ENCODE results near the gene PHACTR3. TPM values are rescaled to one million over a fixed set of nuclear protein-coding genes. Genes with fewer than 3 reads are reported as not detected.

The PHACTR3 gene
- total RNA-seq, 1 experiment from 2014 or later: 0.11 TPM

GRCh38 chr20:59693587-59693986 lies 89.2 kb downstream of the PHACTR3 start:
- no TSS peak for BruUV-seq (replicated peaks)
- TF ChIP-seq CTCF (IDR thresholded peaks at IDR 0.05; ENCODE audit: insufficient read depth in 1 of 2, low read depth in 1 of 2, low read length in 1 of 2, severe bottlenecking in 1 of 2, unreplicated experiment in 1 of 2): no peak
- H3K36me3 Mint-ChIP-seq (ENCODE audit: insufficient read depth, unreplicated experiment): no peaks in the 10 kb centered on the region
- no peak for DNase-seq
- no peak overlapping the region for H3K27ac Mint-ChIP-seq (ENCODE audit: unreplicated experiment)
- no peaks in the 10 kb centered on the region for H3K4me1 ChIP-seq
- ChIA-PET CTCF (no interaction called here), POLR2A (no interaction called here)
- H3K4me1 Mint-ChIP-seq (ENCODE audit: low read depth, unreplicated experiment): no peaks in the 10 kb centered on the region
- H3K27me3 ChIP-seq (replicated peaks; ENCODE audit: control insufficient read depth, insufficient read depth, low read length): peaks cover 2% of the 10 kb centered on the region; the same call in 1 of the 2 replicates
- intact Hi-C loops (cut with micrococcal nuclease; ENCODE audit: unreplicated experiment): no loop called here
- H3K4me3 ChIP-seq (ENCODE audit: low read depth, low read length): no peak overlapping the region
- no peaks in the 10 kb centered on the region for H3K9me3 Mint-ChIP-seq (ENCODE audit: unreplicated experiment)
- H3K36me3 ChIP-seq (ENCODE audit: control insufficient read depth, insufficient read depth, low read length): no peaks in the 10 kb centered on the region
- peaks cover 38% of the 10 kb centered on the region for H3K27me3 Mint-ChIP-seq (ENCODE audit: insufficient read depth, unreplicated experiment)
- H3K4me3 Mint-ChIP-seq (ENCODE audit: unreplicated experiment): no peak overlapping the region
- H3K9me3 ChIP-seq: no peaks in the 10 kb centered on the region

GRCh38 chr20:59696476-59696875 lies 92.1 kb downstream of the PHACTR3 start:
- H3K4me3 ChIP-seq (ENCODE audit: low read depth, low read length): no peak overlapping the region
- no peaks in the 10 kb centered on the region for H3K36me3 ChIP-seq (ENCODE audit: control insufficient read depth, insufficient read depth, low read length)
- DNase-seq: no peak
- H3K27me3 ChIP-seq (replicated peaks; ENCODE audit: control insufficient read depth, insufficient read depth, low read length): peaks cover 2% of the 10 kb centered on the region; the same call in 1 of the 2 replicates
- no peaks in the 10 kb centered on the region for H3K4me1 ChIP-seq
- POLR2A ChIA-PET: no interaction called here
- intact Hi-C loops (cut with micrococcal nuclease; ENCODE audit: unreplicated experiment): no loop called here
- no peak for TF ChIP-seq CTCF (IDR thresholded peaks at IDR 0.05; ENCODE audit: insufficient read depth in 1 of 2, low read depth in 1 of 2, low read length in 1 of 2, severe bottlenecking in 1 of 2, unreplicated experiment in 1 of 2)
- Mint-ChIP-seq H3K27ac (ENCODE audit: unreplicated experiment) (no peak overlapping the region), H3K9me3 (ENCODE audit: unreplicated experiment) (no peaks in the 10 kb centered on the region), H3K27me3 (ENCODE audit: insufficient read depth, unreplicated experiment) (peaks cover 29% of the 10 kb centered on the region), H3K36me3 (ENCODE audit: insufficient read depth, unreplicated experiment) (no peaks in the 10 kb centered on the region), H3K4me1 (ENCODE audit: low read depth, unreplicated experiment) (no peaks in the 10 kb centered on the region), H3K4me3 (ENCODE audit: unreplicated experiment) (no peak overlapping the region)
- CTCF ChIA-PET: no interaction called here
- no TSS peak for BruUV-seq (replicated peaks)
- H3K9me3 ChIP-seq: no peaks in the 10 kb centered on the region

- Mint-ChIP-seq H3K27me3 (ENCODE audit: insufficient read depth, unreplicated experiment) (peaks cover 34% of the 10 kb centered on the region), H3K4me1 (ENCODE audit: low read depth, unreplicated experiment) (no peaks in the 10 kb centered on the region), H3K27ac (ENCODE audit: unreplicated experiment) (no peak overlapping the region), H3K9me3 (ENCODE audit: unreplicated experiment) (no peaks in the 10 kb centered on the region), H3K36me3 (ENCODE audit: insufficient read depth, unreplicated experiment) (no peaks in the 10 kb centered on the region), H3K4me3 (ENCODE audit: unreplicated experiment) (no peak overlapping the region)
- CTCF ChIA-PET: no interaction called here
- no peaks in the 10 kb centered on the region for H3K4me1 ChIP-seq
- no peak for TF ChIP-seq CTCF (IDR thresholded peaks at IDR 0.05; ENCODE audit: insufficient read depth in 1 of 2, low read depth in 1 of 2, low read length in 1 of 2, severe bottlenecking in 1 of 2, unreplicated experiment in 1 of 2)
- H3K36me3 ChIP-seq (ENCODE audit: control insufficient read depth, insufficient read depth, low read length): no peaks in the 10 kb centered on the region
- H3K4me3 ChIP-seq (ENCODE audit: low read depth, low read length): no peak overlapping the region
- no peak for DNase-seq
- POLR2A ChIA-PET: no interaction called here
- H3K9me3 ChIP-seq: no peaks in the 10 kb centered on the region
- intact Hi-C loops (cut with micrococcal nuclease; ENCODE audit: unreplicated experiment): no loop called here
- peaks cover 2% of the 10 kb centered on the region; the same call in 1 of the 2 replicates for H3K27me3 ChIP-seq (replicated peaks; ENCODE audit: control insufficient read depth, insufficient read depth, low read length)
- no TSS peak for BruUV-seq (replicated peaks)
Observed at GRCh38 chr20:59697068-59697467, 92.7 kb downstream of the PHACTR3 start.
